Measurements from ENCODE around the gene AAMDC. TPM values are rescaled to one million over a fixed set of nuclear protein-coding genes. Genes with fewer than 3 reads are reported as not detected.
"Not testable (repeated sequence)": the region's sequence is repeated elsewhere in the genome, so short reads cannot be mapped to it uniquely, and the experiment has no call there.

AAMDC gene
- total and polyA plus RNA-seq, 2 donors (not counting 1 experiment from before 2014, with no cell fraction given): 1.9 to 7.5 TPM

DNA sequence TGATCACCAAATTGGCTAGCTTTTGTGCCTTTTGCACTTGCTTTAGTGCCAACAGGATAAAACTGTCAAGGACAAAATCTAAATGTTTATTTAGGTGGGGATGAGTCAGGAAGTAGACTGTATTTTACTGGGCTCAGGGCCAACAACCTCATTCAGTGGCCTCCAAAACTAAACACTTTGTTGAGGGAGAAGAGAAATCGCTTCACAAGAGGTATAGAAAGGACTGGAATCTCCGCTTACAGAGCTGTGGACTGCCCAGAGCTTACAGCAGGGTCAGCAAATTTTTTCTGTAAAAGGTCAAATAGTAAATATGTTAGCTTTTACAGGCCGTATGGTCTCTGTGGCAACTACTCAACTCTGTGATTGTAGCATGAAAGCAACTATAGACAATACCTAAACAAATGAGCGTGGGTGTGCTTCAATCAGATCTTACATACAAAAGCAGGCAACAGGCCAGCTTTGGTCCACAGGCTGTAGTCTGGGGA lies 93.4 kb downstream of the AAMDC start:
- H3K4me1 Mint-ChIP-seq; H3K27me3 ChIP-seq (replicated peaks in 1 of 4; ENCODE audit: control extremely low read depth in 1 of 4, control insufficient read depth in 3 of 4, insufficient read depth in 4 of 4, low read length in 3 of 4); POLR2A ChIA-PET; H3K79me2 ChIP-seq (ENCODE audit: control insufficient read depth, insufficient read depth, low read length); CTCF ChIA-PET; H3K9me3 Mint-ChIP-seq (ENCODE audit: insufficient read depth); H3K4me3 ChIP-seq (ENCODE audit: control extremely low read depth in 1 of 5, extremely low read depth in 1 of 5, insufficient read depth in 1 of 5, low read depth in 2 of 5, low read length in 4 of 5); H2AFZ ChIP-seq (ENCODE audit: insufficient read depth, low read depth, low read length, poor library complexity, severe bottlenecking); H3K9ac ChIP-seq (ENCODE audit: low read length); H3K27ac ChIP-seq (ENCODE audit: low read length in 2 of 2); H3K4me2 ChIP-seq (replicated peaks; ENCODE audit: low read depth, low read length, poor library complexity, severe bottlenecking); ATAC-seq (ENCODE audit: low read depth); H4K20me1 ChIP-seq (ENCODE audit: control insufficient read depth, insufficient read depth, low read length, poor library complexity, severe bottlenecking); H3K27ac Mint-ChIP-seq; DNase-seq; H3K4me3 Mint-ChIP-seq; H3K9me3 ChIP-seq (ENCODE audit: control extremely low read depth in 1 of 3, control insufficient read depth in 2 of 3, insufficient read depth in 1 of 3, low read length in 2 of 3); H3K27me3 Mint-ChIP-seq; intact Hi-C loops (cut with micrococcal nuclease); H3K4me1 ChIP-seq (ENCODE audit: control insufficient read depth in 2 of 2, insufficient read depth in 2 of 2, low read length in 2 of 2): not testable (repeated sequence)
- H3K36me3 ChIP-seq (replicated peaks in 1 of 2; ENCODE audit: control extremely low read depth in 1 of 2, control insufficient read depth in 1 of 2, extremely low read depth in 1 of 2, insufficient read depth in 2 of 2, low read length in 1 of 2): peaks cover 0 to 14% of the 10 kb centered on the region in 2 experiments
- 100% methylated on average over 1 of the region's 4 CpGs for WGBS (ENCODE audit: insufficient coverage)

- H3K27ac Mint-ChIP-seq; CTCF ChIA-PET; H3K27ac ChIP-seq (ENCODE audit: low read length in 2 of 2); H3K79me2 ChIP-seq (ENCODE audit: control insufficient read depth, insufficient read depth, low read length); H3K4me2 ChIP-seq (replicated peaks; ENCODE audit: low read depth, low read length, poor library complexity, severe bottlenecking); H3K9me3 Mint-ChIP-seq (ENCODE audit: insufficient read depth); H3K4me1 ChIP-seq (ENCODE audit: control insufficient read depth in 2 of 2, insufficient read depth in 2 of 2, low read length in 2 of 2); intact Hi-C loops (cut with micrococcal nuclease); DNase-seq; H2AFZ ChIP-seq (ENCODE audit: insufficient read depth, low read depth, low read length, poor library complexity, severe bottlenecking); H4K20me1 ChIP-seq (ENCODE audit: control insufficient read depth, insufficient read depth, low read length, poor library complexity, severe bottlenecking); H3K27me3 ChIP-seq (replicated peaks in 1 of 4; ENCODE audit: control extremely low read depth in 1 of 4, control insufficient read depth in 3 of 4, insufficient read depth in 4 of 4, low read length in 3 of 4); H3K9me3 ChIP-seq (ENCODE audit: control extremely low read depth in 1 of 3, control insufficient read depth in 2 of 3, insufficient read depth in 1 of 3, low read length in 2 of 3); POLR2A ChIA-PET; H3K4me3 Mint-ChIP-seq; H3K27me3 Mint-ChIP-seq; H3K4me1 Mint-ChIP-seq; ATAC-seq (ENCODE audit: low read depth); H3K9ac ChIP-seq (ENCODE audit: low read length); H3K4me3 ChIP-seq (ENCODE audit: control extremely low read depth in 1 of 5, extremely low read depth in 1 of 5, insufficient read depth in 1 of 5, low read depth in 2 of 5, low read length in 4 of 5): not testable (repeated sequence)
- WGBS (ENCODE audit: insufficient coverage): no CpG with 5 or more reads among the region's 2 CpGs
- peaks cover 0 to 12% of the 10 kb centered on the region in 2 experiments for H3K36me3 ChIP-seq (replicated peaks in 1 of 2; ENCODE audit: control extremely low read depth in 1 of 2, control insufficient read depth in 1 of 2, extremely low read depth in 1 of 2, insufficient read depth in 2 of 2, low read length in 1 of 2)
Observed at GRCh38 chr11:77917713-77918112, 96.8 kb downstream of the AAMDC start.

Small RNA genes within 50 kb of the gene (small RNA-seq; reads per million reads assigned to genes)
- not detected for gene AP002812.4 (ENCODE audit: insufficient read length, low read depth, low replicate concordance)

Other genes starting within 250 kb of the AAMDC start
- gene AQP11, start 231.2 kb upstream of the AAMDC start, total RNA-seq: 0.47 and 0.49 TPM in 2 replicates
- 0.16 and 0.19 TPM in 2 replicates for gene AQP11, start 231.2 kb upstream of the AAMDC start, polyA plus RNA-seq
- gene CLNS1A, start 183.3 kb upstream of the AAMDC start, total RNA-seq: 115 and 121 TPM in 2 replicates
- 39.3 and 44.4 TPM in 2 replicates for gene CLNS1A, start 183.3 kb upstream of the AAMDC start, polyA plus RNA-seq
- gene RSF1, start 422 bp upstream of the AAMDC start, total RNA-seq: 100 and 104 TPM in 2 replicates
- gene RSF1, start 422 bp upstream of the AAMDC start, polyA plus RNA-seq: 4.8 and 17.2 TPM in 2 replicates
- gene INTS4, start 173.5 kb downstream of the AAMDC start, total RNA-seq: 78.9 and 92.9 TPM in 2 replicates
- gene INTS4, start 173.5 kb downstream of the AAMDC start, polyA plus RNA-seq: 46.1 and 50.8 TPM in 2 replicates
- 0.24 TPM in 1 of 2 replicates, not detected in the other for gene KCTD14, start 202.1 kb downstream of the AAMDC start, total RNA-seq
- gene KCTD14, start 202.1 kb downstream of the AAMDC start, polyA plus RNA-seq: 0.18 TPM in 1 of 2 replicates, not detected in the other
- gene THRSP, start 242.7 kb downstream of the AAMDC start, total RNA-seq: not detected in 2 replicates
- gene THRSP, start 242.7 kb downstream of the AAMDC start, polyA plus RNA-seq: not detected in 2 replicates